NOMO-1 treated with dmso at 0.1 percent for 144 hours (cell line): ENCODE results near the gene ZIC2.

Source experiments
- DNase-seq: peaks from one replicate; lab custom pipeline; 2025; ENCODE audit not compliant: unreplicated experiment; lab: John Stamatoyannopoulos, UW

ZIC2 gene

GRCh38 chr13:99959127-99959539, 22.5 kb upstream of the ZIC2 start:
- no peak for DNase-seq

GRCh38 chr13:99959540-99960230, 21.9 kb upstream of the ZIC2 start:
- no peak for DNase-seq

- no peak for DNase-seq
These were observed 20.8 kb upstream of the ZIC2 start for GRCh38 chr13:99960663-99961311.

- DNase-seq: no peak
These were observed 19.9 kb upstream of the ZIC2 start for GRCh38 chr13:99961636-99962035.

GRCh38 chr13:99962242-99962641, 19.3 kb upstream of the ZIC2 start:
- DNase-seq: no peak

GRCh38 chr13:99963816-99964339, 17.7 kb upstream of the ZIC2 start:
- DNase-seq: no peak

GRCh38 chr13:99965329-99966000, 16.1 kb upstream of the ZIC2 start:
- no peak for DNase-seq

- DNase-seq: no peak
These were observed 15.3 kb upstream of the ZIC2 start for GRCh38 chr13:99966064-99966805.

- no peak for DNase-seq
These were observed 14.1 kb upstream of the ZIC2 start for GRCh38 chr13:99967498-99967868.

GRCh38 chr13:99967869-99968520, 13.6 kb upstream of the ZIC2 start:
- no peak for DNase-seq

GRCh38 chr13:99968521-99969452, 12.8 kb upstream of the ZIC2 start:
- no peak for DNase-seq

- no peak for DNase-seq
These were observed 12.1 kb upstream of the ZIC2 start for GRCh38 chr13:99969453-99969918.

GRCh38 chr13:99969919-99970650, 11.5 kb upstream of the ZIC2 start:
- no peak for DNase-seq

- no peak for DNase-seq
These were observed 10.7 kb upstream of the ZIC2 start for GRCh38 chr13:99970651-99971575.

- no peak for DNase-seq
These were observed 9.9 kb upstream of the ZIC2 start, which contains the start of gene ZIC5 for GRCh38 chr13:99971576-99972189. Gene ZIC5 (minus strand): TSS chr13:99971767. CDS start chr13:99971603, 164 bp downstream.

GRCh38 chr13:99972190-99972731, 9.3 kb upstream of the ZIC2 start:
- DNase-seq: no peak

GRCh38 chr13:99973163-99973807, 8.3 kb upstream of the ZIC2 start:
- no peak for DNase-seq
